Testis (tissue), 2 donors: ENCODE data around the gene BSPRY.

ENCODE experiments used
- POLR2A ChIP-seq: fragments of 450-650 bp; IDR thresholded peaks from one replicate; pipeline ENCODE4 v1.6.1; 2017; ENCODE audit warnings: antibody characterized with exemption, mild to moderate bottlenecking, moderate library complexity
- TF ChIP-seq, protein P1 (sequence below), 3 experiments: fragments of 450-650 bp in 2 of 3; fragments of 200-600 bp in 1 of 3; sonication (generic) in 1 of 3; IDR thresholded peaks; one replicate each; pipeline ENCODE4 v1.5.1; 2016 to 2019; ENCODE audit warnings: antibody characterized with exemption in 3 of 3, mild to moderate bottlenecking in 2 of 3, moderate library complexity in 1 of 3

DNA sequence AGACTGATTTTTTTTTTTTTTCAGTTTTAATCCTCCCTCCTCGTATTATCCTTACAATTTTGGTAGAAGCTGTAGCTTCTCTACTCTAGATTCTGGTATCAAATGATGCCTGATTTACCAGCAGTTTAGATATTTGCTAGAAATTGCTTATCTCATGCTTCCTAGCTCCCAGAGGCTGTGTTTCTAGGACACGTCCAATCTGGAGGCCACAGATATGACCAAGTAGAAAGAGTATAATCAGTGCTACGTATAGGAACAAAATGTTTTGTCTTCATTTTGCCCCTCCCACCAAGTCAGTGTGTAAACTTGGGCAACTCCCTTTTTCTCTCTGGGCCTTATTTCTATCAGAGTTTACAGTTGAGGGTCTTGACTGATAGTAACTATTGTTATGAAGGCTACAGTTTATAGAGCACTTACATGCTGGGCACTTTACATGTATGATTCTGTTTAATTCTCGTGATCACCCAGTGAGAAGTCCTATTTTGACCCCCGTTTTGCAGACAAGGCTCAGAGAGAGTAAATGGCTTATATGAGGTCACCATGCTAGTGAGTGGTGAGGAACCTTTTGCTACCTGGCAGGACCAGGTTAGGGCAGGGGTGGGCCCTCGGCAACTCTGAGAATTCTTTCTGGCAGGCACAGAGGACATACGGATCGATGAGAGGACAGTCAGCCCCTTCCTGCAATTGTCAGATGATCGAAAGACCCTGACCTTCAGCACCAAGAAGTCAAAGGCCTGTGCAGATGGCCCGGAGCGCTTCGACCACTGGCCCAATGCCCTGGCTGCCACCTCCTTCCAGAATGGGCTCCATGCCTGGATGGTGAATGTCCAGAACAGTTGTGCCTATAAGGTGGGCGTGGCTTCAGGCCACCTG lies 19.9 kb downstream of the BSPRY start:
- TF ChIP-seq, protein P1, sequence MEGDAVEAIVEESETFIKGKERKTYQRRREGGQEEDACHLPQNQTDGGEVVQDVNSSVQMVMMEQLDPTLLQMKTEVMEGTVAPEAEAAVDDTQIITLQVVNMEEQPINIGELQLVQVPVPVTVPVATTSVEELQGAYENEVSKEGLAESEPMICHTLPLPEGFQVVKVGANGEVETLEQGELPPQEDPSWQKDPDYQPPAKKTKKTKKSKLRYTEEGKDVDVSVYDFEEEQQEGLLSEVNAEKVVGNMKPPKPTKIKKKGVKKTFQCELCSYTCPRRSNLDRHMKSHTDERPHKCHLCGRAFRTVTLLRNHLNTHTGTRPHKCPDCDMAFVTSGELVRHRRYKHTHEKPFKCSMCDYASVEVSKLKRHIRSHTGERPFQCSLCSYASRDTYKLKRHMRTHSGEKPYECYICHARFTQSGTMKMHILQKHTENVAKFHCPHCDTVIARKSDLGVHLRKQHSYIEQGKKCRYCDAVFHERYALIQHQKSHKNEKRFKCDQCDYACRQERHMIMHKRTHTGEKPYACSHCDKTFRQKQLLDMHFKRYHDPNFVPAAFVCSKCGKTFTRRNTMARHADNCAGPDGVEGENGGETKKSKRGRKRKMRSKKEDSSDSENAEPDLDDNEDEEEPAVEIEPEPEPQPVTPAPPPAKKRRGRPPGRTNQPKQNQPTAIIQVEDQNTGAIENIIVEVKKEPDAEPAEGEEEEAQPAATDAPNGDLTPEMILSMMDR (IDR thresholded peaks at IDR 0.05), result no peak
- TF ChIP-seq POLR2A, result no peak
